GM13976 (cell line): Measurements from ENCODE around the gene FA2H.

Experiments used
- DNase-seq: peaks from one replicate; pipeline ENCODE4 v3.0.0; 2012; ENCODE audit warnings: low spot score
- CTCF ChIP-seq: IDR thresholded peaks from 2 replicates; pipeline ENCODE4 v1.5.1; 2012; ENCODE audit warnings: borderline replicate concordance, mild to moderate bottlenecking; ENCODE audit not compliant: insufficient read depth; ENCODE audit errors: extremely low read depth, missing control alignments, control extremely low read depth
- in situ Hi-C: fragments of 300-500 bp; cut with MboI; formaldehyde crosslinking; loops from one replicate; pipeline ENCODE4 v1.12.0; 2022; ENCODE audit warnings: low sequenced_read_pairs, mixed read lengths, inconsistent platforms; ENCODE audit not compliant: unreplicated experiment

The FA2H gene

GRCh38 chr16:74788108-74788507, 13.5 kb upstream of the FA2H start:
- in situ Hi-C loops: no loop called here
- DNase-seq: no peak
- no peak for TF ChIP-seq CTCF

GRCh38 chr16:74785031-74785430, 10.4 kb upstream of the FA2H start:
- DNase-seq: no peak
- in situ Hi-C loops: no loop called here
- no peak for TF ChIP-seq CTCF

GRCh38 chr16:74778646-74779045, 4.0 kb upstream of the FA2H start:
- DNase-seq: no peak
- no peak for TF ChIP-seq CTCF
- in situ Hi-C loops: no loop called here

GRCh38 chr16:74776926-74777325, 2.3 kb upstream of the FA2H start:
- in situ Hi-C loops: no loop called here
- no peak for TF ChIP-seq CTCF
- DNase-seq: no peak

- in situ Hi-C loops: no loop called here
- no peak for TF ChIP-seq CTCF
- no peak for DNase-seq
Observed at GRCh38 chr16:74775255-74775654, 635 bp upstream of the FA2H start.

GRCh38 chr16:74773446-74774222, 986 bp downstream of the FA2H start:
- in situ Hi-C loops: no loop called here
- no peak for TF ChIP-seq CTCF
- no peak for DNase-seq
